ENCODE data around the gene DNMBP.
"Not testable (repeated sequence)": the region's sequence is repeated elsewhere in the genome, so short reads cannot be mapped to it uniquely, and the experiment has no call there.

Gene DNMBP

DNA sequence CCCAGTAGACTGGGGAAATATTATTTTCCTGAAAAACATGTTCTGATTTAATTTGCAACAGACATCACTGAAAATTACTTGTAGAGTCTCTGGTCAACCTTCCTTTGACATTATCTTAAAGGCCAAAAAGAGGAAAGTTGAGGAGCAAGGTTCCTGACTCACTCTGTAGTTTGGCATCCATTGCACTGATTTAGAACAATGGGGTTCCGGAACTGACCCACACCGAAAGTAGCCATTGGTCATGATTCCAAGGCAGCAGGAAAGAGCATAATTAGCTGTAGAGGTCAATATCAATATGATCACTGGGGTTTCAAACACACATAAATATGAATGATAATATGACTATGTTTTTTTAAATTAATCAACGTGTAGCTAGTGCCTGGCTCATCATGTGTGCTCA is 65.8 kb downstream of the DNMBP start:
- no peak for DNase-seq

DNA sequence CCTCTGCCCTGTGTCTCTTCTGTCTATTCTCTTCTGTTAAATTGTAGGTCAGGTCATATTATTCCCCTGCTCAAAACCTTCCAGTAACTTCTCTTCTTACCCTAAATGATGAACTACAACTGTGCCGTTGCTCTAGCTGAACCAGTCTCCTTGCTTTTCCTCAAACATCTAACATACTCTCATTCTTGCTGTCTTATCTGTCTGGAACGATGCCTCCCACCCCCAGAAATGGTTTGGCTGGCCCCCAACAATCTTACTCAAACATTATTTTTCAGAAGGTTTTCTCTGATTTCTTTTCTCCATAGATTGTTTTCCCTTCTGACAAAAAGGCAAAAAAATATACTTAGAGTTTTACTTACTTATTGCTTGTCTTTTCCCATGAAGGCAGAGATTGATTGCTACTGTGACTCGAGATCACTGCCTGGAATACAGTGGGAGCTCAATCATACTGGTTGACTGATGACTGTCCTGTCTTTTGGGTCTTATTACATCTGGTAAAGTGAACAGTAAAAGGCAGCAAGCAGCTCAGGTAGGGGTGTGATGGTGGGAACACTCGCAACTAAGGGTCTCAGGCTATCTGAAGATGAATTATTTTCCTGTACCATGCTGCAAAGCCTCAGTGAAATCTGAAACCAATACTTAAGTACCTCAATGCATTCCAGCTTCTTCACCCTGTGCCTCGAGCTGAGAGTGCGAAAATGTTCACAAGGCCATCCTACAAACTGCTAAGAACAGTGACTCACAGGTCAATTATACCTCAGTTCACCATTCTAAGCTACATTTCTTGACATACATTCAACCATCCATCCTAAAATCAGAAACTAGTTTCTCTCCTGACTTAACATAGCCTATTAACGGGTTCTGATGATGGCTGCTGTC is 67.6 kb downstream of the DNMBP start:
- no peak for DNase-seq

DNA sequence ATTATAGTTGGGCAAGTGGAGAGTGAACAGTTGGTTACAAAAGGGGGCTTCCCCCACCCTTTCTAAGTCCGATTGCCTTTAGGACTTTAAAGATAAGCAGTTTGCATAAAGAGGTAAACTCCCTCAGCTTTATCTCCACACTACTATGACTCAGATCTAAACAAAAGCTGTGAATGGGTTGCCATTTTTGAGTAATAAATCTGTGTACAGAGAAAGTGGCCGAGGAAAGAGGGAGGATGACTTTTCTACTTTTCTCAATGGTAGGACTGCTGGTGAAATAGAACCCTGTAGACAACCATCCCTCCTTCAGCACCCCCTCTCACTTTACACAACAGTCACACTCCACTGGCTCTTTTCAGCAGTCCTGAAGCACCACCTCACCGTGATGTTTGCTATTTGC is 71.2 kb downstream of the DNMBP start:
- DNase-seq = no peak

DNA sequence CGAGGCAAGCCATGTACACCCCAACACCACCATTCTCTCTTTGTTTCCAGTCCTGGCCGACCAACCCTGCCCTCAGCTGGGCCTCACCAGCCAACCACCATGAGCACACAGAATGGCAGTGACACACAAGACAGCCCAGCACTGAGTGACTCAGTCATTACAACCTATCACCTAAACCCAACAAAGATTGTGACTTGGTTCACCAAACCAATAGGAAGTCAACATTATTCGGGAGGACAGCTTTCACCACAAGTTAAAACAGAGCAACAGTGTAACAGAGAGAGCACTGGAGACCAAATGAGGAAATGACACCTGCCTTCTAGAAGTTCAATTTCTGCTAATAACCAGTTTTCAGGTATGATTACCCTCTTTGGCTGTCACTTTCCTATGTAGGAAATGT is 72.1 kb downstream of the DNMBP start:
- DNase-seq = no peak

DNA sequence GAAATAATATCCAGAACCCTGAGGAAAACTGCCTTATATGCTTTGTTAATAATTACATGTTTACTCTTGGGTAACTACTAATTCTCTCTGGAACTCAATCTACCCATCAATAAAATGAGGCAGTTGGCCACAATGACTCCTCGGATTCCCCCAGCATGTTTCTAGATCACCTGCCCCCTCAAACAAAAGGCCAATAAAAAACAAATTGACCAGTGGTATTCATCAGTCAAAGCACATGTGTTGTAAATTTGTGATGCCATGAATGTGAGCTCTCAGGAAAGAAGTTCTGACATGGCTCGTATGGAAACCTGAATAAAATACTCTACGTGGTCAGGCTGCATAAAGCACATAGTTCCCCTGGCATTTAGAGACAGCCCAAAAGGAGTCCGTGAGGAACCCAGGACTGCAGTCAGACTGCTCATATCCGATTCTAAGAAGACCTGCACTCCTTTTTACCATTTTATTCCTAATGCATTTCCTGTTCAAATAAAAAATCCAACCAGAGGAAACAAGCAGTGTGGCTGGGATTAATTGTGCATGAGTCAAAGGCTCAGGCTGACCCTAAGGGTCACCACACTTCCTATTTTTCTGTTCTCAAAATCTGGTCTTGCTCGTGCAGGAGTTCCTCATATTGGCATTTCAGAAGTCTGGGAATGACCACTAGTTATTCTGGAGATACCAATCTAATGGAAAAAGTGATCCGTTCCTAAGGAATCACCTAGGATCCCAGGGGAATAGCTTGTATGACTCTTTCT is 77.4 kb downstream of the DNMBP start:
- DNase-seq = not testable (repeated sequence)

DNA sequence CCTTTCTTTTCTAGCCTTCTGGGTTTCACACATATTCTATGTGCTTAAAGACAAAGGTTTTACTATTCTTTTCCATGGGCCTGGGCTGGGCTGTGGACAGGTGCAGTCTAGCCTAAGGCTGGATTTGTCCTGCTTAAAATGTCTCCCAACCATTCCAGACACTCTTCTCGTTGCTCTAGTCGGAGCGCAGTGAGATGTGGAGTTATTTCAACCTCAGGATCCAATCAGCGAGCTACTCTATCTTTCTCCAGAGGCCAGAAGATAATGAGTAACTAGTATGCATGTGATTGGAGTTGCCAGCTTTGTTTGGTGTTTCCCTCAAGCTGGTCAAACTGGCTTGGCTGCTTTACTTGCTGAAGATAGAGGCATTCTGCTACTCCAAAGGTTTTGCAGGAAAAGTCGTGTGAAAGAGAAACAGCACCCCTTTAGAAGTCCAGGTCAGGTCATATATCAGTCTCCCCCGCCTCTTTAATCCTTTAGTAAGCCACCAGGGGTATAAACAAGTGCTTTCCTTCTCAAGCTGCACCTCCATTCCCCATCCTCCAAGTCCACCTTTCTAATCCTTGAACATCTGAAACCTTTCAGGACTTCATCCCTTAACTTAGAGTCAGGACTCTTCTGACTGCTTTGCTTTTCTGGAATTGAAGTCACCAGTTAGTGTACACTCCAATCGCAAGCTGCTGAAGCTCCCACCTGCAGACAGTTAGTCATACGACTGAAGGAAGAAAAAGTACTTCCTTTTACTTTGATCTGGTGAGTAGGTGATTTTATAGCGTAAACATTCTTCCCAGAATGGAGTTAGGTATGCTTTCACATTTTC is 78.8 kb downstream of the DNMBP start:
- DNase-seq = no peak

DNA sequence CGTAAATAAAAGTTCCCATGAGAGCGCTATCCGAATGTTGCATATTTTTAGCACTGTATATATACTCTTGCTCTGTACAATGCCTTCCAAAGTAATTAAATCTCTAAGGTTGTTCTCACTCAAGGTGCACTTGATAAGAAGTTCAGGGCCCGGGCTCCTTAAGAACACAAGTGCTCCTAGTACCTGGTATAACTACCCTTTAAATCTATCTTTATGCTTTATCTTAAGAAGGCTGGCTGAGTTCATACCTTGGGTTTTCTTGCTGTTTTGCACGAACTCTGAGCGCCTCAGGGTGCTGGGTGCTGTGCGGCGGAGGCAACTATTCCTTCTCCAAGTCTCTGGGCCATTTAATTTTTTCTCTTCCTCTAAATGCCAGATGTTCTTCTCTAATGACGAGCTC is 80.4 kb downstream of the DNMBP start:
- DNase-seq = no peak

DNA sequence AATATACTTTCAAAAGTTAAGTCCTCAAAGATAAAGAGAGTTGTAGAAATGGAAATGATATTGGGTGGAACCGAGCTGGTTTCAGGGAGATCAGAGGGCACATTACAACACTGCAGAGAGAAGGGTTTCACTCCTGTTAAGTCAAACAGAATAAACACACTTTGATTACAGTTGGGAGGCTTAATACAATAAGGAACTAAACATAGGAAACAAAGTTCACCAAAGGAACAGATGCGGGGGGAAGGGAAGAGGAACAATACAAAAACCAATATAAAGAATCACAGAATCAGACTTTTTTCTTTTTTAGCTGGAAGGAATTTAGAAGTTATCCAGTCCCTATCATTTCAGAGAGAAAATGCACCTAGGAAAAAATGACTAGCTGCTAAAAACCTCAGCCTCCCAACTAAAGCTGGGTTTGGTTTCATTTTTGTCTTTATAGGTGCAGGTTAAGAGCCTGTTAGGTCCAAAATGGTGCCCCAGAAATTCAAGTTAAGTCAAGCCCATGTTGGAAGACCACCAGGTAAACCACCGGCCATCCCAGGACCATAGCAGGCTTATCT is 81.9 kb downstream of the DNMBP start:
- DNase-seq = no peak

DNA sequence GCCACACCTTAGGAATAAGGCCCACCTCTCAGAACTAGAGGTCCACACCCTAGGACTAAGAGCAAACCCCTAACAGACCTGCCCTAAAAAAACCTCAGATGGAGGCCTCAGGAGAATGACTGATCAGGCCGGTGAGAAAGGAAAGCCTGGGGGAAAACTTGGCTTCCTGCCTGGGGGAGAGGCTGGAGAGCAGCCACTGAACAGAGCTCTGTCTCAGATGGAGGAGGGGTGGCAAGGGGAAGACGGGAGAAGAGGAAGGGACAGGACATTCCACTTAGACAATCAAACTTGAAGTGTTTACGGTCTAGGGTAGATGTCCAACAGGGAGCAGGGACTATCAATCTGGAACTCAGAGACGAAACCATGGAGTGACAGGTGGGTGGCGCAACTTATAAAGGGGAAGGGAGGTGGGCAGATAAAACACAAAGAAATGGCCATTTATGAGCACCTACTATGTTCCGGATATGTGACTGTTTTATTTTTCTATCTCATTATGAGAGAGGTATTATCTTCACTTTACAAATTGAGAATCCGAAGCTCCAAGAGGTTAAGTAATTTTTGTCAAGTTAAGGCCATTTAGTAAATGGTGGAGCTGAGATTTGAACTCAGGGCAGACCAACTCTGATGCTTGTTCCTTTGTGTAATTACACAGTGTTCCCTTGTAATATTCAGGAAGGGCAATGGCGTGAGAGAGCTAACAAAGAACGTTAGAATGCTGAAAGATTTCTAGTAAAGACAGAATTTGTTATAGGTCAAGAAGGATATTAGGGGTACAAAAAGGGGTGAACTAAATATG is 82.6 kb downstream of the DNMBP start:
- no peak for DNase-seq

DNA sequence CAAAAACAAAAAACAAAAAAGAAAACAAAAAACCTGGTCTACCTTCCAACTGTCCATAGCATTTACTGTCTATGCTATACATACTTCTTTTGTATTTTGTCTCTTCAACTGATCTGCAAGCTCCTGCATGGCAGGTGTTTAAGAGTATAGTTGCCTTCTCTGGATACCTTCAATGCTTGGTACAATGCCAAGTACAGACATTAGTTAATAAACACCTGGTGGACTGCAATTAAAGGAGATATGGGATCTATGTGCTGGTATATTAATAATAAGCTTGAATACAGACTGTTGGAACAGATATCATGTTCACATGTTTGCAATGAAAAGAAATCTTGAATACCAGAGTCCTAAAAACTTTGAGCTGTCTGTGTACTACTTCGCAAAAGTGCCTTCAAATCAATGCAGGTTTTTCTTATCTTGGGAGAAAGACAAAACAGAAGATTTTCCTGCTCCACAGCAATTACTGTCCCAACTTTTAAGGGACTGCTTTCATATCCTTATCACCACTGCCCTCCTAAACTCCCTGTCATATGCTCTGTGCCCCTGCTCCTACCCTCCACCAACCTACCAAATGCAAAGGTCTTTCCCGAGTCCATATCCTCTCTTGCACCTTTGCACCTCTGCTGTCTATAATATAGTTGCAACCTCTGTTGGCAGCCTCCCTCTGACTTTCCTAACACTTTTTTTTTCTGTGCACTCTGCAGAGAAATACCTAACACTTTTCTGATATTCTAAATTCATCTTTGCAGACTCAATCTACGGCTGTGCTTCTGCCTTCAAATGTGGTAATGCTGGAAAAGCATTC is 85.1 kb downstream of the DNMBP start:
- DNase-seq = no peak

DNA sequence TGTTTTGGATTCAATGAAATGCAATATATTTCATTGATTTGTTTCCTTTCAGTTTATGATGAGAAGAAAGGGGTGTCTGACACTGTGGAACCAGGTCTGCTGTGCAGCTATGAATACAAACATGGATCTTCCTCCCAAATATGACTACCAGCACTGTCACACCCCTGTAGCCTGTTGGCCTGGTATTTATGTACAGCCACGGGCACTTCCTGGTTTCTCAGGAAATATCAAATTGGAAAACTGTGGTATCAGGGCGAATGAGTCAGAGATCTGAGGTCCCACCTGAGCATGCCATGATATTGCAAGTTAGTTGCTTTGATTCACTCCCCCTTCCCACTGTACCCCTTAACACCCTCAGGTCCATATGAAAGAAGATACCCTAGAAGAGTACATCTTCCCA is 87.8 kb downstream of the DNMBP start:
- no peak for DNase-seq

DNA sequence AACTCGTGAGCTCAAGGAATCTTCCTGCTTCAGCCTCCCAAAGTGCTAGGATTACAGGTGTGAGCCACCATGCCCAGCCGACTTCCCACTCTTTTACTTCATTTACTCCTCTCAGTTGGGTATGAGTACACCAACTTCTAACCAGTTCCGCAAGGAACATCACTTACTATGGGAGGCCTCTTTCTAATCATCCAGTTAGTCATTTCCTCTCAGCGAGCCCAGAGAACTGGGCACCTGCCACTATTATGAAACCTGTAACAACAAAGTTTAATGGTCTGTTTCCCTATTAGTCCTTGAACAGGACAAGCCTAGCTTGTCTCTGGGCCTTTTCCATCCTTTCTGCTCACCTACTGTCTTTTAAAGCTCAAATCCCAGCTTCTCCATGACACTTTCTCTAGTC is 88.8 kb downstream of the DNMBP start:
- DNase-seq = no peak

DNA sequence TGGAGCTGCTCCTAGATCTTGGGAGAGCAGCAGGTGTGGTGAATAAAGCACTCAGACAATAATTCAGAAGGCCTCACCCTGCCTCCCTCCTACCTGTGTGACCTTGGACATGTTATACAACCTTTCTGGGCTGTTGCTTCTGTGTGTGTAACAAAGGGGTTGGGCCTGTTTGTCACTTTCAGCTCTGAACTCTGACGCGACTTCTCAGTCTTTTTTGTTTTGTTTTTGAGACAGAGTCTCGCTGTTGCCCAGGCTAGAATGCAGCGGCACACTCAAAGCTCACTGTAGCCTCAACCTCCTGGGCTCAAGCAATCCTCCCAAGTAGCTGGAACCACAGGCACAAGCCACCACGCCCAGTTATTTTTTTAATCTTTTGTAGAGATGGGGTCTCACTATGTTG is 89.3 kb downstream of the DNMBP start:
- no peak for DNase-seq

DNA sequence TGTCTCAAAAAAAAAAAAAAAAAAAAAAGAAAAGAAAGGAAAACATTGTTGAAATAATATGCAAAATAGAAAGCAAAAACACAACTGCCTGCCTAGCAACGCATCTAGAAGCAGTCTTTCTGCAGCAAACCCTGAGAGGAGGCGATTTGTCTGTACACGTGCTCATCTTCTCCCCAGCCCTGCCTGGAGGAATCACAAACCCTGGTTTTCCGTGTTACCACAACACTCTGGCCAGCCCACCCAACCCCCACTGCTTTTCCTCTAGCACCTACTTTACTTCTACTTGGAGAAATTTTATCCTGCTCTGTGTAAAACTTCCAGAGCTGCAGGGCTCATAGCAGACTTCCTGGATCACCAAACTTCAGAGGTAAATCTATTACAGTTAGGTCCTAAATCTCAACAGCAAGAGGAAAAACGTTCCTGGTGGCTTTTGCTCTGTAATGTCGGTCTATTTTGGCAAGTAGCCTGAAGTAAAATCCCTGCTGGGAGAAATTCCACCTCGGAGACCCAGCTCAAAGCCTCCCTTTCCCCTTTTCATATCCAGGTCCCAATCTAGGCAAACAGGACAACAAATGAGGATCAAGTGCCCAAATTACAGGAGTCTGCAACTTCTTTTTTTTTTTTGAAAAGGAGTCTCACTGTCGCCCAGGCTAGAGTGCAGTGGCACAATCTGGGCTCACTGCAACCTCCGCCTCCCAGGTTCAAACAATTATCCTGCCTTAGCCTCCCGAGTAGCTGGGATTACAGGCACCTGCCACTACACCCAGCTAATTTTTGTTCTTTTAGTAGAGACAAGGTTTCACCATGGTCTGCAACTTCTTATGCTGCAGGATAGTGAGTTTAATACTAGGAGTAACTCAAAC is 91.6 kb downstream of the DNMBP start:
- DNase-seq = no peak

DNA sequence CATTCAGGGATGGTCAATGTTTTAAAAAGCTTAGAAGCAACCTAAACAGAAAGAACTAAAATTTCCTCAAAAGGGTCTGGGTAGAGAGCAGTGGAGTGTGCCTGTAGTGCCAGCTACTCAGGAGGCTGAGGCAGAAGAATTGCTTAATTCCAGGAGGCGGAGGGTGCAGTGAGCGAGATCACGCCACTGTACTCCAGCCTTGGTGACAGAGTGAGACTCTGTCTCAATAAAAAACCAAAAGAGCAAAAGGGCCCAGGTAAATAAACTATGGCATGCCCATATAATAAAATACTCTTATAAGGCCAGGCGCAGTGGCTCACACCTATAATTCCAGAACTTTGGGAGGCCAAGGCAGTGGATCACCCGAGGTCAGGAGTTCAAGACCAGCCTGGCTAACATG is 93.0 kb downstream of the DNMBP start:
- DNase-seq = no peak

DNA sequence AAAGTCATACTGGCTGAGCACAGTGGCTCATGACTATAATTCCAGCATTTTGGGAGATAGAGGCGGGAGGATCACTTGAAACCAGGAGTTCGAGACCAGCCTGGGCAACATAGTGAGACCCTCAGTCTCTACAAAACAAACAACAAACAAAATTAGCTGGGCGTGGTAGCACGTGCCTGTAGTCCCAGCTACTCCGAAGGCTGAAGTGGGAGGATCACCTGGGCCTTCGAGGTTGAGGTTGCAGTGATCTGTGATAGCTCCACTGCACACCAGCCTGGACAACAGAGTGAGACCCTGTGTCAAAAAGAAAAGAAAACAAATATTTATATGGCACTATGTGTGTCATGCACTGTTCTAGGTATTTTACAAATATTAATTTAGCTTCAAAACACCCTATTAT is 94.3 kb downstream of the DNMBP start:
- DNase-seq = no peak

DNA sequence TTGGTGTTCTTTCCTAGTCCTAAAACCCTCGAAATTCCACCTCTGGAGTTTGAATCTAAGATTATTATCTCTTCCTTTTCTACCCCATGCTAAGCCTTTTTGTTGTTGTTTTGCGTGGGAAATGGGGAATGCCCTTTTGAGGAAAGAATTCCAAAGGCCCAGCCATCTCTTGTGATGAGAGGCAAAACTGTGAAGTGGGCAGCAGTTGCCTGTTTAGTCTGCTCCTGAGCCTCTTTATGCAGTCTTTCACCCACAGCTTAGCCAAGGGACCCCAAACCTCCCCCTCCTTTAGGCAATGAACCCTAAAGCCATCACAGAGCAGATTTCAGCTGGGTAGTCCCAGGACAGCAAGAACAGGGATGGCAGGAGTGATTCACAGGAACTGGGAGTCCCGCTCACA is 95.5 kb downstream of the DNMBP start:
- no peak for DNase-seq

DNA sequence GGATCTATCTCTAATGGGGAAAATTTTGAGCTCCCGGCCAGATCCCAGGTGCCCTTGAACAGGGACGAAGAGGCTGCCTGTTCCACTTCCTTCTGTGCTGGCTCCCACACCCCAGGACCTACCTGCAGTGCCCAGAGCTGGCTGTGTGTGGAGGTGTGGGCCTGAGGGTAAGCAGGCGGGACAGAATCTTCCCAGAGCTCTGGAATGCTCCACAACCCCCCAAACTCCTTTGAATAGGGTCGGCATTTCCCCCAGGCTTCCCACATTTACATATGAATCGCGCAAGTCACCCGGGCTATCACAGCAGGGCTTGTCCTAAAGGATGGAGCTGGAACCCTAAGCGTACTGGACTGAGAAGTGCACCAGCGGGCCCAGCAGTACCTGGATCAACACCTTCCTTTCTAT is 95.9 kb downstream of the DNMBP start:
- no peak for DNase-seq

DNA sequence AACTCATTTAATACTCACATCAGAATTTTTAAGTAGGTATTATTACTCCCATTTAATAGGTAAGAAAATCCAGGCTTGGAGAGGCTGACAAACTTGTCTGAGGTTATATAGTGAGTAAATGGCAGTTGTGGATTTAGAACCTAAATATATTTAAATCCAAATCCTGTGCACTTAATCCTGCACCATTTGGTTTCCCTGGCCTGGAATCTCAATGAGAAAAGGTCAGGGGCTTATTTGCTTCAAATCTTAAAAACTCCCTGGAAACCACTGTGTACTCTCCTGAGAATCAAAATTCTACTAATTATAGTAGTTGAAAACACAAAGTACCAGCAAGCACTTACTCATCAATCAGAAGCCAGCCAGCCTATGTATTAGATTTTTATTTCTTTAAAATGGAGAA is 97.7 kb downstream of the DNMBP start:
- no peak for DNase-seq

DNA sequence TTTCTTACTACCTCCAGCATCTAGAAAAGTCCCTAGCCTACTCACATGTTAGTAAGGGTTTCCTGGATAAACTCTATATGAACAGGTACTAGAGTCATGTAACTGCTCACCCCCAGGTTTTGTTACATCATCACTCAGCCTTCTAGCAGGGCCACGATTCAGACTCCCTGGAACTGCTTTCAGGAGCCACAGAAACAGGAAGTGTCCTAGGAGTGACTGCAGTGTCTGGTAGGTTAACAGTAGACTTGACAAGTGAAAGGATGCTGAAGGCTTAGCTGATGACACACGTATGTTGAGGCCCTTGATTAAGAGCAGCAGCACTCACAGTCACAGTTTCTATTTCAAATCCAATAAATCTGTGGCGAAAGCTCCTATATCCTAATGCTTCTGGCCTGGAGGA is 101.2 kb downstream of the DNMBP start:
- DNase-seq = no peak
